Aorta (tissue), 5 donors: ENCODE data around the gene SPDYE2. TPM values are rescaled to one million over a fixed set of nuclear protein-coding genes. Genes with fewer than 3 reads are reported as not detected.
"Not testable (repeated sequence)": the region's sequence is repeated elsewhere in the genome, so short reads cannot be mapped to it uniquely, and the experiment has no call there.

Experiments used
- ATAC-seq: fragments of 200-7000 bp; cut with Tn5 transposase; one replicate; pipeline ENCODE4 v1.9.1; 2022; ENCODE audit warnings: moderate library complexity; ENCODE audit not compliant: low FRiP score
- DNase-seq, 2 donors: peaks; one replicate each; pipeline ENCODE4 v3.0.0-alpha.2; 2020
- H3K27ac ChIP-seq, 2 donors: one replicate each; pipeline ENCODE4 v1.5.1; 2013; ENCODE audit warnings: low read length in 2 of 2, mild to moderate bottlenecking in 2 of 2, moderate library complexity in 2 of 2, control low read depth in 1 of 2, inconsistent platforms in 1 of 2, low read depth in 1 of 2
- H3K27me3 ChIP-seq, 2 donors: one replicate each; pipeline ENCODE4 v1.6.1; 2013; ENCODE audit warnings: control low read depth in 1 of 2, low read length in 1 of 2, mild to moderate bottlenecking in 1 of 2, moderate library complexity in 1 of 2; ENCODE audit not compliant: insufficient read depth in 2 of 2, control insufficient read depth in 1 of 2
- H3K36me3 ChIP-seq, 2 donors: one replicate each; pipeline ENCODE4 v1.6.1; 2013; ENCODE audit warnings: control low read depth in 1 of 2, low read length in 1 of 2, mild to moderate bottlenecking in 1 of 2; ENCODE audit not compliant: insufficient read depth in 2 of 2, control insufficient read depth in 1 of 2
- H3K4me1 ChIP-seq, 2 donors: one replicate each; pipeline ENCODE4 v1.6.1; 2013; ENCODE audit warnings: low read length in 2 of 2, control low read depth in 1 of 2, mild to moderate bottlenecking in 1 of 2, moderate library complexity in 1 of 2; ENCODE audit not compliant: insufficient read depth in 2 of 2, control insufficient read depth in 1 of 2
- H3K4me3 ChIP-seq, 2 donors: one replicate each; pipeline ENCODE4 v1.5.1; 2013; ENCODE audit warnings: low read length in 2 of 2, control low read depth in 1 of 2, mild to moderate bottlenecking in 1 of 2
- H3K9me3 ChIP-seq: one replicate; pipeline ENCODE4 v1.6.1; 2013; ENCODE audit warnings: mild to moderate bottlenecking, low read length; ENCODE audit not compliant: control insufficient read depth
- WGBS, 2 donors: extraction: QIAGEN DNeasy Blood & Tissue Kit; methylation state at CpG; one replicate each; pipeline ENCODE4 v1.1.7; 2013; 5-methylcytosine and 5-hydroxymethylcytosine counted together
- intact Hi-C, 2 donors: fragments of 100-400 bp; cut with DNase I; formaldehyde crosslinking; loops; one replicate each; pipeline versions ENCODE4 v1.14.2 to v1.15.0; 2022
- polyA plus RNA-seq, 2 donors: library from polyadenylated mRNA; stranded (reverse); fragments of 200-250 nt; gene quantifications; one replicate each; pipeline ENCODE4 v1.2.3, GENCODE V29; 2013
- total RNA-seq, 2 donors: library from RNA; stranded (reverse); fragmentation: NEBNext Ultra II Directional; extraction: Animal tissue kit (Norgen Biotek cat#: 25700); gene quantifications; one replicate each; pipeline ENCODE4 v1.2.1, GENCODE V29; 2021
- donor health status: healthy with polysubstance abuse.
- donor health status: Bipolar disorder and iron deficiency.
- donor health status: DM: no; HTN: no; CAD: no.
- donor health status: DM: no; HTN: no; CAD: no.
- donor health status: DM: yes; HTN: yes; CAD: no.

Gene SPDYE2
- total and polyA plus RNA-seq, 4 donors = not detected

- ATAC-seq, H3K4me1 ChIP-seq, H3K27me3 ChIP-seq, H3K9me3 ChIP-seq, H3K27ac ChIP-seq, H3K4me3 ChIP-seq, intact Hi-C loops, DNase-seq, H3K36me3 ChIP-seq: not testable (repeated sequence)
- 100% methylated on average over 1 of the region's 6 CpGs for WGBS, 2 donors
Measured at GRCh38 chr7:102546353-102546752, 4.7 kb upstream of the SPDYE2 start.

- H3K4me1 ChIP-seq, intact Hi-C loops, H3K9me3 ChIP-seq, H3K27me3 ChIP-seq, H3K4me3 ChIP-seq, H3K27ac ChIP-seq, ATAC-seq, DNase-seq, H3K36me3 ChIP-seq: not testable (repeated sequence)
- 84 to 90% methylated on average over 4 of the region's 11 CpGs for WGBS, 2 donors
Measured at GRCh38 chr7:102568620-102569019, 17.6 kb downstream of the SPDYE2 start.

GRCh38 chr7:102572261-102573239, 21.5 kb downstream of the SPDYE2 start, which contains the start of gene POLR2J3:
Gene POLR2J3, minus strand, starts transcription at chr7:102572583. Its CDS starts 62 bp downstream, at chr7:102572521.
- intact Hi-C loops, H3K9me3 ChIP-seq, H3K36me3 ChIP-seq, H3K27me3 ChIP-seq, H3K27ac ChIP-seq, H3K4me1 ChIP-seq: not testable (repeated sequence)
- peak within 1 kb of the TSS; percentile 34 to 64 for H3K4me3 ChIP-seq
- peak; percentile 99 for ATAC-seq
- 0 to 1% methylated on average over 47 to 54 of the region's 64 CpGs for WGBS, 2 donors
- peak; percentile 98 to 100 for DNase-seq

GRCh38 chr7:102574607-102575006, 23.6 kb downstream of the SPDYE2 start:
- H3K4me1 ChIP-seq, H3K27ac ChIP-seq, DNase-seq, intact Hi-C loops, H3K4me3 ChIP-seq, H3K9me3 ChIP-seq, ATAC-seq, H3K27me3 ChIP-seq, H3K36me3 ChIP-seq: not testable (repeated sequence)
- WGBS, 2 donors = no CpG with 5 or more reads among the region's 6 CpGs

- H3K4me1 ChIP-seq, H3K9me3 ChIP-seq, H3K27me3 ChIP-seq, DNase-seq, H3K27ac ChIP-seq, H3K4me3 ChIP-seq, H3K36me3 ChIP-seq, intact Hi-C loops, ATAC-seq: not testable (repeated sequence)
- no CpG with 5 or more reads among the region's 3 CpGs for WGBS, 2 donors
Measured at GRCh38 chr7:102576363-102576762, 25.3 kb downstream of the SPDYE2 start.

GRCh38 chr7:102577315-102578240, 26.6 kb downstream of the SPDYE2 start:
- H3K4me1 ChIP-seq, H3K9me3 ChIP-seq, H3K27me3 ChIP-seq, DNase-seq, H3K36me3 ChIP-seq, H3K27ac ChIP-seq, H3K4me3 ChIP-seq, intact Hi-C loops: not testable (repeated sequence)
- 78 to 80% methylated on average over 6 to 7 of the region's 7 CpGs for WGBS, 2 donors
- peak; percentile 1 for ATAC-seq

GRCh38 chr7:102578486-102578885, 27.5 kb downstream of the SPDYE2 start:
- H3K36me3 ChIP-seq, H3K4me3 ChIP-seq, H3K9me3 ChIP-seq, H3K4me1 ChIP-seq, intact Hi-C loops, H3K27ac ChIP-seq, H3K27me3 ChIP-seq: not testable (repeated sequence)
- ATAC-seq (peak; percentile 44), DNase-seq (peak in 1 of 2 donors; percentile 55)
- 81 to 83% methylated on average over 5 of the region's 5 CpGs for WGBS, 2 donors

GRCh38 chr7:102581722-102582121, 30.7 kb downstream of the SPDYE2 start:
- intact Hi-C loops, H3K27ac ChIP-seq, H3K27me3 ChIP-seq, H3K4me1 ChIP-seq, ATAC-seq, H3K36me3 ChIP-seq, DNase-seq, H3K9me3 ChIP-seq, H3K4me3 ChIP-seq: not testable (repeated sequence)
- WGBS, 2 donors = no CpG with 5 or more reads among the region's 5 CpGs
